HG03439 (cell line): ENCODE measurements around the gene MEX3B.
"Not testable (repeated sequence)": the region's sequence is repeated elsewhere in the genome, so short reads cannot be mapped to it uniquely, and the experiment has no call there.

ENCODE experiments used
- ATAC-seq: cut with Tn5 transposase; IDR thresholded peaks from one replicate; pipeline ENCODE4 v1.9.1; 2021; ENCODE audit warnings: mild to moderate bottlenecking, moderate library complexity; ENCODE audit not compliant: unreplicated experiment

Gene MEX3B

GRCh38 chr15:82051664-82052063 is 5.8 kb upstream of the MEX3B start:
- ATAC-seq = no peak

- ATAC-seq = no peak
These were observed 3.0 kb upstream of the MEX3B start for GRCh38 chr15:82048811-82049210.

GRCh38 chr15:82047453-82048400 is 1.9 kb upstream of the MEX3B start:
- ATAC-seq = no peak

- peak; percentile 58 for ATAC-seq
These were observed 1.0 kb upstream of the MEX3B start for GRCh38 chr15:82046666-82047452.

GRCh38 chr15:82045179-82045891 is 483 bp downstream of the MEX3B start:
- ATAC-seq = peak; percentile 6

- no peak for ATAC-seq
These were observed 1.2 kb downstream of the MEX3B start for GRCh38 chr15:82044373-82045178.

GRCh38 chr15:82043796-82044372 is 1.9 kb downstream of the MEX3B start:
- no peak for ATAC-seq

GRCh38 chr15:82043130-82043673 is 2.6 kb downstream of the MEX3B start:
- ATAC-seq = no peak

GRCh38 chr15:82040862-82041261 is 5.0 kb downstream of the MEX3B start:
- no peak for ATAC-seq

GRCh38 chr15:82040390-82040789 is 5.4 kb downstream of the MEX3B start:
- ATAC-seq = no peak

GRCh38 chr15:82039871-82040270 is 5.9 kb downstream of the MEX3B start:
- no peak for ATAC-seq

GRCh38 chr15:82036461-82036860 is 9.4 kb downstream of the MEX3B start:
- no peak for ATAC-seq

- ATAC-seq = no peak
These were observed 13.9 kb downstream of the MEX3B start for GRCh38 chr15:82031871-82032270.

GRCh38 chr15:82030176-82030575 is 15.6 kb downstream of the MEX3B start:
- ATAC-seq = no peak

- not testable (repeated sequence) for ATAC-seq
These were observed 17.7 kb downstream of the MEX3B start for GRCh38 chr15:82028163-82028562.

- ATAC-seq = no peak
These were observed 23.8 kb downstream of the MEX3B start for GRCh38 chr15:82021992-82022391.

GRCh38 chr15:82020625-82021394 is 25.0 kb downstream of the MEX3B start:
- no peak for ATAC-seq

- no peak for ATAC-seq
These were observed 27.6 kb downstream of the MEX3B start for GRCh38 chr15:82018201-82018600.

GRCh38 chr15:82017656-82018055 is 28.2 kb downstream of the MEX3B start:
- ATAC-seq = no peak
